Endothelial cell of hepatic sinusoid (primary cell): Measurements from ENCODE around the gene AHNAK.

Source experiments
- in situ Hi-C: cut with HindIII; loops from 2 replicates; pipeline ENCODE4 v1.10.0; 2017; ENCODE audit warnings: low sequenced_read_pairs

AHNAK gene

GRCh38 chr11:62546244-62546928, at the start of gene AHNAK:
AHNAK (minus strand) TSS chr11:62546806; CDS start chr11:62536098, 10,708 bp downstream.
- in situ Hi-C loops, result no loop called here

- in situ Hi-C loops, result loop anchor here (5.0 kb wide), 1 partner anchor 78 kb away; no protein-coding TSS in a partner anchor
Measured at GRCh38 chr11:62595124-62595523, 48.5 kb upstream of the AHNAK start.

- in situ Hi-C loops, result no loop called here
Measured at GRCh38 chr11:62593434-62594044, 46.9 kb upstream of the AHNAK start.

GRCh38 chr11:62592989-62593421, 46.4 kb upstream of the AHNAK start:
- in situ Hi-C loops, result no loop called here

- in situ Hi-C loops, result no loop called here
Measured at GRCh38 chr11:62592146-62592815, 45.7 kb upstream of the AHNAK start.

- in situ Hi-C loops, result no loop called here
Measured at GRCh38 chr11:62591448-62592145, 45.0 kb upstream of the AHNAK start, which contains the start of gene TUT1. TUT1 (minus strand) TSS chr11:62591523; CDS start chr11:62591485, 38 bp downstream.

- in situ Hi-C loops, result loop anchor here (10.0 kb wide), 1 partner anchor 46 kb away; no protein-coding TSS in a partner anchor
Measured at GRCh38 chr11:62588966-62589637, 42.5 kb upstream of the AHNAK start.

GRCh38 chr11:62585356-62585755, 38.8 kb upstream of the AHNAK start:
- in situ Hi-C loops, result loop anchor here (10.0 kb wide), 1 partner anchor 49 kb away; no protein-coding TSS in a partner anchor

- in situ Hi-C loops, result loop anchor here (10.0 kb wide), 1 partner anchor 53 kb away; no protein-coding TSS in a partner anchor
Measured at GRCh38 chr11:62581735-62582134, 35.1 kb upstream of the AHNAK start.

GRCh38 chr11:62580959-62581715, 34.5 kb upstream of the AHNAK start:
- in situ Hi-C loops, result loop anchor here (10.0 kb wide), 1 partner anchor 54 kb away; no protein-coding TSS in a partner anchor

- in situ Hi-C loops, result no loop called here
Measured at GRCh38 chr11:62579252-62579651, 32.6 kb upstream of the AHNAK start.

- in situ Hi-C loops, result no loop called here
Measured at GRCh38 chr11:62578541-62578940, 31.9 kb upstream of the AHNAK start.

- in situ Hi-C loops, result no loop called here
Measured at GRCh38 chr11:62577046-62577714, 30.6 kb upstream of the AHNAK start.

GRCh38 chr11:62575837-62576236, 29.2 kb upstream of the AHNAK start:
- in situ Hi-C loops, result no loop called here

- in situ Hi-C loops, result no loop called here
Measured at GRCh38 chr11:62575156-62575555, 28.6 kb upstream of the AHNAK start.

GRCh38 chr11:62574363-62575071, 27.9 kb upstream of the AHNAK start:
- in situ Hi-C loops, result no loop called here

GRCh38 chr11:62573592-62574362, 27.2 kb upstream of the AHNAK start, which contains the start of gene EEF1G:
EEF1G (minus strand) TSS chr11:62573891; CDS start chr11:62573842, 49 bp downstream.
- in situ Hi-C loops, result no loop called here
